Kidney epithelial cell (primary cell): ENCODE measurements around the gene CLIC4. TPM values are rescaled to one million over a fixed set of nuclear protein-coding genes. Genes with fewer than 3 reads are reported as not detected.
"Not testable (repeated sequence)": the region's sequence is repeated elsewhere in the genome, so short reads cannot be mapped to it uniquely, and the experiment has no call there.

ENCODE experiments used
- DNase-seq: peaks from one replicate; pipeline ENCODE4 v3.0.0-alpha.2; 2010; ENCODE audit warnings: low read depth
- H3K27me3 ChIP-seq: 2 replicates; pipeline ENCODE4 v1.6.0; 2011; ENCODE audit warnings: low read length; ENCODE audit not compliant: control insufficient read depth, insufficient read depth
- H3K36me3 ChIP-seq: 2 replicates; pipeline ENCODE4 v1.5.1; 2011; ENCODE audit warnings: low read length; ENCODE audit not compliant: control insufficient read depth, insufficient read depth
- H3K4me3 ChIP-seq: 2 replicates; pipeline ENCODE4 v1.5.1; 2011; ENCODE audit warnings: low read depth, mild to moderate bottlenecking, control low read depth, low read length
- total RNA-seq: library from RNA; depleted of rRNA; stranded (reverse); fragments of >200 nt; gene quantifications from 2 replicates; pipeline ENCODE4 v1.2.3, GENCODE V29; 2015
- TF ChIP-seq, protein P1 (sequence below): IDR thresholded peaks from 2 replicates; pipeline ENCODE4 v1.5.1; 2011; ENCODE audit warnings: mild to moderate bottlenecking, moderate library complexity, low read length, control low read depth, inconsistent platforms; ENCODE audit not compliant: insufficient read depth, poor library complexity, severe bottlenecking

Gene CLIC4
- total RNA-seq, 1 donor from 2014 or later: 224 TPM

DNA sequence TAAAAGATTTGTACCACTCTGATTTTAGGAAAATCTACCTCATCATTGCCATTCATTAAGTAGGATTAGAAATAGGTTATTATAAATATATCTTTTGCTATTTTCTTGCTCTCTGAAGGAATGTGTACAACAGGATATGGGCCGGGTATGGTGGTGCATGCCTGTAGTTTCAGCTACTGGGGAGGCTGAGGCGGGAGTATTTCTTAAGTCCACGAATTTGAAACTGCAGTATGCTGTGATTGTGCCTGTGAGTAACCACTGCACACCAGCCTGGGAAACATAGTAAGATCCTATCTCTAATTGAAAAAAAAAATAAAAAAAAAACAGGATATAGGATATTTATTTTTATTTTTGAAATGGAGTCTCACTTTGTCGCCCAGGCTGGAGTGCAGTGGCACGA lies 50.0 kb downstream of the CLIC4 start:
- no peak overlapping the region for H3K4me3 ChIP-seq
- TF ChIP-seq, protein P1, sequence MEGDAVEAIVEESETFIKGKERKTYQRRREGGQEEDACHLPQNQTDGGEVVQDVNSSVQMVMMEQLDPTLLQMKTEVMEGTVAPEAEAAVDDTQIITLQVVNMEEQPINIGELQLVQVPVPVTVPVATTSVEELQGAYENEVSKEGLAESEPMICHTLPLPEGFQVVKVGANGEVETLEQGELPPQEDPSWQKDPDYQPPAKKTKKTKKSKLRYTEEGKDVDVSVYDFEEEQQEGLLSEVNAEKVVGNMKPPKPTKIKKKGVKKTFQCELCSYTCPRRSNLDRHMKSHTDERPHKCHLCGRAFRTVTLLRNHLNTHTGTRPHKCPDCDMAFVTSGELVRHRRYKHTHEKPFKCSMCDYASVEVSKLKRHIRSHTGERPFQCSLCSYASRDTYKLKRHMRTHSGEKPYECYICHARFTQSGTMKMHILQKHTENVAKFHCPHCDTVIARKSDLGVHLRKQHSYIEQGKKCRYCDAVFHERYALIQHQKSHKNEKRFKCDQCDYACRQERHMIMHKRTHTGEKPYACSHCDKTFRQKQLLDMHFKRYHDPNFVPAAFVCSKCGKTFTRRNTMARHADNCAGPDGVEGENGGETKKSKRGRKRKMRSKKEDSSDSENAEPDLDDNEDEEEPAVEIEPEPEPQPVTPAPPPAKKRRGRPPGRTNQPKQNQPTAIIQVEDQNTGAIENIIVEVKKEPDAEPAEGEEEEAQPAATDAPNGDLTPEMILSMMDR: no peak
- no peaks in the 10 kb centered on the region for H3K27me3 ChIP-seq
- H3K36me3 ChIP-seq: no peaks in the 10 kb centered on the region
- DNase-seq: no peak

DNA sequence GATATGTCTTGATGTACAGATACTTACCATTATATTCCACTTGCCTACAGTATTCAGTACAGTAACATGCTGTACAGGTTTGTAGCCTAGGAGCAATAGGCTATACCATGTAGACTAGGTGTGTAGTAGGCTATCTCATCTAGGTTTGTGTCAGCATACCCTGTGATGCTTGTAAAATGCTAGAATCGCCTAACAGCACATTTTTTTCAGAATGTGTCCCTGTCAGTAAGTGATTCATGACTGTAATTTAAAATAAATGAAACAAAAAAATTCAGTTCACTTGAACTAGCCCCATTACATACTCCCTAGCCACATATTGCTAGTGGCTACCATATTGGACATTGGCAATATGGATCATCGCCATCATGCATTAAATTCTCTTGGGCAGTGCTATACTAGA lies 51.3 kb downstream of the CLIC4 start:
- no peak for DNase-seq
- no peaks in the 10 kb centered on the region for H3K36me3 ChIP-seq
- no peak overlapping the region for H3K4me3 ChIP-seq
- no peaks in the 10 kb centered on the region for H3K27me3 ChIP-seq
- TF ChIP-seq, protein P1: no peak

GRCh38 chr1:24799242-24799641 lies 54.0 kb downstream of the CLIC4 start:
- not testable (repeated sequence) for H3K27me3 ChIP-seq, H3K4me3 ChIP-seq, DNase-seq, H3K36me3 ChIP-seq

- TF ChIP-seq, protein P1: no peak
- Histone ChIP-seq H3K4me3 (no peak overlapping the region), H3K36me3 (no peaks in the 10 kb centered on the region), H3K27me3 (no peaks in the 10 kb centered on the region)
- DNase-seq: no peak
Observed at GRCh38 chr1:24801176-24801575, 55.9 kb downstream of the CLIC4 start.

GRCh38 chr1:24803220-24803619 lies 58.0 kb downstream of the CLIC4 start:
- H3K27me3 ChIP-seq: no peaks in the 10 kb centered on the region
- TF ChIP-seq, protein P1: no peak
- no peaks in the 10 kb centered on the region for H3K36me3 ChIP-seq
- no peak overlapping the region for H3K4me3 ChIP-seq
- DNase-seq: no peak

DNA sequence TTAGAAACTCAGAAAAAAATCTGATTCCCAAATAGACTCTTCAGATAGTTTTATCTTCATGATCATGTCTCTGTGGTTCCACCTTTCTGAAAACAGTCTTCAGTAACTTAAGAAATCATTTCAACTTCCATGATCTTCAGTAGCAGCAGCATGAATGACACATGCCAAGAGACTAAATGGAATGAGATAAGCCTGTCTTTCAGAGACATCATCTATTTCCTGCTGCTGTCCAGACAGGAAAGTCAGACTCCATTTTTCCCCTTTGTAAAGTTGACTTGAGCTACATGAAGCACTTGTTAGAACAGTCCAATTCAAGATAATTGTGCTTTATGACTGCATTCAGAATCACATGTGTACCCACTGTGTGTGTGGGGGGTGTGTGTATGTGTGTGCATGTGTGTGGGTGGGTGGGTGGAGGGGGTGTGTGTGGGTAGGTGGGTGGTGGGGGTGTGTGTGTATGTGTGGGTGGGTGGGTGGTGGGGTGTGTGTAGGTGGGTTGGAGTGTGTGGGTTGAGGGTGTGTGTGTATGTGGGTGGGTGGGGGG lies 58.8 kb downstream of the CLIC4 start:
- DNase-seq: no peak
- no peaks in the 10 kb centered on the region for H3K27me3 ChIP-seq
- no peaks in the 10 kb centered on the region for H3K36me3 ChIP-seq
- TF ChIP-seq, protein P1: no peak
- no peak overlapping the region for H3K4me3 ChIP-seq
